ENCODE results near the gene CNKSR1. TPM values are rescaled to one million over a fixed set of nuclear protein-coding genes. Genes with fewer than 3 reads are reported as not detected.
"Not testable (repeated sequence)": the region's sequence is repeated elsewhere in the genome, so short reads cannot be mapped to it uniquely, and the experiment has no call there.

The CNKSR1 gene
- total RNA-seq, 6 donors from 2014 or later: 20.4 to 98.5 (median 43.1) TPM

DNA sequence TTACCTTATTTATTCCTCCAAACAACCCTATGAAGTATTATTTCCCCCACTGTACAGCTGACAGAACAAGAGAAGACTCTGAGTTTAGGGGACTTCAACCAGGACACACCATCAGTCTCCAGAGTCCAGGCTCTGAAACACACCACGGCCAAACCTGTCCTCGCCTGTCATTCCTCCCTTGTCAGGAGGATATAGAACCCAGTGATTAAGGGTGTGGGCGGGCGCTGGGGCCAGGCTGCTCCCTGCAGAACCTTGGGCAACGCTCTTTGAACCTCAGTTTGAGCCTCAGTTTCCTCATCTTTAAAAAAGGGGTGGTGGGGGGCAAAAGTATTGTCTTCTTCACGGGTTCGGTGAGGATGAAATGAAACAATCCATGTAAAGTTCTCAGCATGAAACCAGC, 47.3 kb downstream of the CNKSR1 start:
- DNase-seq: no peak
- Histone ChIP-seq H3K4me3 (peak overlapping the region in 3 of 4 donors; percentile 35 to 51 (median 49)), H3K36me3 (no peaks in the 10 kb centered on the region), H3K27me3 (peaks cover 0 to 5% (median 0%) of the 10 kb centered on the region in 4 donors), H3K9me3 (no peaks in the 10 kb centered on the region), H3K27ac (no peak overlapping the region), H3K4me1 (peaks cover 9 to 16% (median 12%) of the 10 kb centered on the region in 4 donors)
- no peak for ATAC-seq (ENCODE audit: low FRiP score in 2 of 2)
- TF ChIP-seq POLR2A (IDR thresholded peaks at IDR 0.05): no peak
- TF ChIP-seq, protein P1, sequence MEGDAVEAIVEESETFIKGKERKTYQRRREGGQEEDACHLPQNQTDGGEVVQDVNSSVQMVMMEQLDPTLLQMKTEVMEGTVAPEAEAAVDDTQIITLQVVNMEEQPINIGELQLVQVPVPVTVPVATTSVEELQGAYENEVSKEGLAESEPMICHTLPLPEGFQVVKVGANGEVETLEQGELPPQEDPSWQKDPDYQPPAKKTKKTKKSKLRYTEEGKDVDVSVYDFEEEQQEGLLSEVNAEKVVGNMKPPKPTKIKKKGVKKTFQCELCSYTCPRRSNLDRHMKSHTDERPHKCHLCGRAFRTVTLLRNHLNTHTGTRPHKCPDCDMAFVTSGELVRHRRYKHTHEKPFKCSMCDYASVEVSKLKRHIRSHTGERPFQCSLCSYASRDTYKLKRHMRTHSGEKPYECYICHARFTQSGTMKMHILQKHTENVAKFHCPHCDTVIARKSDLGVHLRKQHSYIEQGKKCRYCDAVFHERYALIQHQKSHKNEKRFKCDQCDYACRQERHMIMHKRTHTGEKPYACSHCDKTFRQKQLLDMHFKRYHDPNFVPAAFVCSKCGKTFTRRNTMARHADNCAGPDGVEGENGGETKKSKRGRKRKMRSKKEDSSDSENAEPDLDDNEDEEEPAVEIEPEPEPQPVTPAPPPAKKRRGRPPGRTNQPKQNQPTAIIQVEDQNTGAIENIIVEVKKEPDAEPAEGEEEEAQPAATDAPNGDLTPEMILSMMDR (IDR thresholded peaks at IDR 0.05): no peak
- TF ChIP-seq POLR2AphosphoS5 (IDR thresholded peaks at IDR 0.05): no peak
- no peak for TF ChIP-seq EP300 (IDR thresholded peaks at IDR 0.05)
- 84% methylated on average over 4 to 7 of the region's 7 CpGs for WGBS, 2 donors

DNA sequence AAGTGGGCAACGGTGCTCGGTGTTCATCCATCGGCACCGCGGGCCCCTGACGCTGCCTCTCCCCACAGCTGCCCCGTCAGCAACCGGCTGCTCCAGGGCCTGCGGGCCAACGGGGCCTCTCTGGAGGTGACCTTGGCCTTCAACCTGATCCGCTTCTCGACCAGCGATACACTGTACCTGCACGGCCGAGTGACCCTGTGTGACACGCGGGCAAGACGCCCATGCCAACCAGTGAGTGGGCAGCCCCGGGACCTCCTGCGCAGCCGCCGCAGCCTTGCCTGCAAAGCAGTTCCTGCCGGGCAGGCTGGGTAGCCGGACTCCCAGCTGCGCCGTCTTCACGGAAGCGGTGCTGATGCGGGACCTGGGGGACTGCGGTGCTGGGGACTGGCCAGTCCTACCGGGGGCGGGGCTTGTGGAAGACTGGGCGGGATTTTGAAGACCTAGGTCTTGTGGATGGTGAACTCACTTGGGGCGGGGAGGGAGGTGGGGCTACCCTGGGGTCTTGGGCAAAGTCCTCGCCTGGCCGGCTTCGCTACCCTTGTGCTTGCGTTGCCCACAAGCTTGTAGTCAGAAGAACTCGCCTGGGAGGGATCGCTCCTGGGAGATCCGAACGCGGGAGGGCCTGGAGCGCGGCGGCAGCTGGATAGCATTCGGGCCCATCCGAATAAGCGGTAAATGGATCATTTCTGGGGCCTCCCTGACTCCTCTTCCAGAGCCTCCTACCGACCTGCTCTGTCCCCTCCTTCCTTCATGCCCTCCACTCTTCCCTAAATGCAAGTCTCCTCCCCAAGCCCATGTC, 47.9 kb downstream of the CNKSR1 start:
- Histone ChIP-seq H3K27ac (no peak overlapping the region), H3K4me1 (peaks cover 9 to 16% (median 12%) of the 10 kb centered on the region in 4 donors), H3K36me3 (no peaks in the 10 kb centered on the region), H3K9me3 (no peaks in the 10 kb centered on the region), H3K27me3 (peaks cover 0 to 5% (median 0%) of the 10 kb centered on the region in 4 donors), H3K4me3 (peak overlapping the region in 3 of 4 donors; percentile 35 to 51 (median 49))
- DNase-seq: peak; percentile 84 to 89
- TF ChIP-seq POLR2A (IDR thresholded peaks at IDR 0.05): peak in 1 of 4 donors; percentile 22
- TF ChIP-seq, protein P1 (IDR thresholded peaks at IDR 0.05): no peak
- peak; percentile 77 to 89 for ATAC-seq (ENCODE audit: low FRiP score in 2 of 2)
- 12 to 14% methylated on average over 21 to 49 of the region's 50 CpGs for WGBS, 2 donors

DNA sequence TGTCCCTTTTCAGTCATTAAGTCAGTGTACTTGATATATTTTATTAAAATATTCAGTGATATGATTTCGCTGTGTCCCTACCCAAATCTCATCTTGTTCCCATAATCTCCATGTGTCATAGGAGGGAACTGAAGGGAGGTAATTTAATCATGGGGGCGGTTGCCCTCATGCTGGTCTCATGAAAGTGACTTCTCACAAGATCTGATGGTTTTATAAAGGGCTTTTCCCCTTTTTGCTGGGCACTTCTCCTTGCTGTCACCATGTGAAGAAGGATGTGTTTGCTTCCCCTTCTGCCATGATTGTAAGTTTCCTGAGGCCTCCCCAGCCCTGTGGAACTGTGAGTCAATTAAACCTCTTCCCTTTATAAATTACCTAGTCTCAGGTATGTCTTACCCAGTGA, 53.4 kb downstream of the CNKSR1 start:
- ATAC-seq (ENCODE audit: low FRiP score in 2 of 2): not testable (repeated sequence)

DNA sequence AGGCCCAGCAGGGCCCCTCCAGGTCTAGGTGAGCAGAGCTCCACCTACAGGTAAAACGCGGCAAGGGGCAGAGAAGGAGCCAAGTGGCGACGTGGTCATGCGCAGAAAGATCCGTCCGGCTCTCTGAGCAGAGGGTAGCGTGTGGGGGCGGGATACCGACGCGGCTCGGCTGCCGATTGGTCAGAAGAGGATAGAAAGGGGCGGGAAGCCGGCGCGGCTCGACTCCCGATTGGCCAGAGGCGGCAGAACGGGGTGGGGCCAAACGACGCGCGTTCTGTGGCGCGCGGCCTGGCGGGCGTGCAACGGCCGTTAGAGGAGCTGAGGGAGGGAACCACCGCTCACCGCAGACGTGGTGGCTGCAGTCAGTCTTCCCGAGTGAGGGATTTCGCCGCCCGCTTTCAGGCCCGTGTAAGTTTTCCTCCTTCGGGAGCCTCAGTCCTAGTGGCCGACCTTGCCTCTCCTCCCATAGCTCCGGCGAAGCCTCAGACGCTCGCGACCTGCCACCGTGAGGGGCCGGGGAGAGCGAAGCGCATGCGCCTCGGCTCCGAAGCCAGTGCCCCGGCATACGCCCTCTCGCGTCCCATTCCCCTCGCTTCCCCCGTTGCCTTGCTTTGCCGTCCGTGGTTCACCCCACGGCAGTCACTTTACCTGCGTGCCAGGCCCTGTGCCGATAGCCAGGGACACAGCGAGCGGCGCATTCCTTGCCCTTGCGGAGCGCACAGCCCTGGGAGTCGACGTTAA, 56.8 kb downstream of the CNKSR1 start, which contains the start of gene CEP85:
CEP85 (plus strand) TSS at position 298 of the 741 bp plus-strand sequence. CDS start 5,584 bp downstream, outside the sequence.
- peak within 1 kb of the TSS; percentile 79 to 95 (median 90) for H3K27ac ChIP-seq
- no peaks in the 10 kb centered on the region for H3K9me3 ChIP-seq
- H3K4me1 ChIP-seq: peaks cover 4 to 9% (median 6%) of the 10 kb centered on the region in 4 donors
- peak within 1 kb of the TSS; percentile 66 to 84 (median 74) for H3K4me3 ChIP-seq
- 0% methylated on average over 40 to 68 of the region's 73 CpGs for WGBS, 2 donors
- TF ChIP-seq, protein P1 (IDR thresholded peaks at IDR 0.05): peak; percentile 70 to 96 (median 87)
- TF ChIP-seq EP300 (IDR thresholded peaks at IDR 0.05) (no peak), POLR2A (IDR thresholded peaks at IDR 0.05) (peak in 3 of 4 donors; percentile 41 to 96 (median 89)), POLR2AphosphoS5 (IDR thresholded peaks at IDR 0.05) (peak; percentile 46 to 67)
- DNase-seq (peak; percentile 98 to 99), ATAC-seq (ENCODE audit: low FRiP score in 2 of 2) (peak; percentile 99 to 100)
- no peaks in the 10 kb centered on the region for H3K36me3 ChIP-seq
- no peaks in the 10 kb centered on the region for H3K27me3 ChIP-seq

More for the DNA sequence above, 53.4 kb downstream of the CNKSR1 start:
- not testable (repeated sequence) for H3K4me3 ChIP-seq, H3K36me3 ChIP-seq, H3K27ac ChIP-seq, H3K9me3 ChIP-seq, DNase-seq, H3K27me3 ChIP-seq
- WGBS, 2 donors: 81 to 93% methylated on average over 2 of the region's 2 CpGs
- H3K4me1 ChIP-seq: peaks cover 3 to 12% (median 10%) of the 10 kb centered on the region in 4 donors
